IMR-90 (cell line): Measurements from ENCODE around the gene VPS50. TPM values are rescaled to one million over a fixed set of nuclear protein-coding genes. Genes with fewer than 3 reads are reported as not detected.

Source experiments
- ATAC-seq: fragments of 200-7000 bp; cut with Tn5 transposase; 2 replicates; pipeline ENCODE4 v1.9.1; 2020; ENCODE audit warnings: low read depth, mild to moderate bottlenecking, moderate library complexity
- BruUV-seq: library from RNA; stranded (reverse); fragments of 400-500 nt; replicated peaks from 2 replicates; lab custom pipeline; 2021; lab: Mats Ljungman, UMichigan
- CTCF ChIA-PET: fragments of 300-600 bp; formaldehyde crosslinking; extraction: SDS; loops from one replicate; lab custom pipeline; 2021; ENCODE audit warnings: antibody characterized with exemption; lab: Yijun Ruan, JAX
- POLR2A ChIA-PET: fragments of 300-600 bp; sonication (Branson Sonifier 250); formaldehyde crosslinking; loops from one replicate; lab custom pipeline; 2022; ENCODE audit warnings: antibody characterized with exemption; ENCODE audit not compliant: unreplicated experiment; lab: Charles Lee
- DNase-seq: peaks from one replicate; pipeline ENCODE4 v3.0.0; 2013
- H2AFZ ChIP-seq: replicated peaks from 2 replicates; pipeline ENCODE3; 2013; ENCODE audit warnings: low read length, mild to moderate bottlenecking; ENCODE audit not compliant: poor library complexity
- H2AK5ac ChIP-seq: 2 replicates; pipeline ENCODE4 v1.6.1; 2013; ENCODE audit warnings: low read depth, low read length, inconsistent platforms
- H2AK9ac ChIP-seq: replicated peaks from 2 replicates; pipeline ENCODE3; 2013; ENCODE audit warnings: mild to moderate bottlenecking, low read depth, low read length, moderate library complexity; ENCODE audit not compliant: poor library complexity
- H2BK120ac ChIP-seq: 2 replicates; pipeline ENCODE4 v1.6.1; 2013; ENCODE audit warnings: low read depth, low read length, inconsistent platforms
- H2BK15ac ChIP-seq: 3 replicates; pipeline ENCODE4 v1.6.1; 2013; ENCODE audit warnings: low read depth, low read length, inconsistent platforms
- H2BK20ac ChIP-seq: 2 replicates; pipeline ENCODE4 v1.6.1; 2013; ENCODE audit warnings: low read depth, mild to moderate bottlenecking, inconsistent platforms, low read length, moderate library complexity
- H2BK5ac ChIP-seq: 2 replicates; pipeline ENCODE4 v1.6.1; 2013; ENCODE audit warnings: mild to moderate bottlenecking, low read depth, low read length, inconsistent platforms; ENCODE audit not compliant: poor library complexity, severe bottlenecking
- H3K14ac ChIP-seq: replicated peaks from 2 replicates; pipeline ENCODE4 v1.6.1; 2013; ENCODE audit warnings: low read depth, low read length, inconsistent platforms
- H3K18ac ChIP-seq: 2 replicates; pipeline ENCODE4 v1.6.1; 2013; ENCODE audit warnings: low read depth, low read length, control low read depth
- H3K23ac ChIP-seq: 2 replicates; pipeline ENCODE4 v1.6.1; 2013; ENCODE audit warnings: low read depth, low read length, inconsistent platforms
- H3K27ac ChIP-seq: 2 replicates; pipeline ENCODE4 v1.5.1; 2013; ENCODE audit warnings: mild to moderate bottlenecking, control low read depth, low read length; ENCODE audit not compliant: insufficient read depth
- H3K27me3 ChIP-seq: 2 replicates; pipeline ENCODE4 v1.6.1; 2013; ENCODE audit warnings: low read length; ENCODE audit not compliant: control insufficient read depth, insufficient read depth
- H3K36me3 ChIP-seq: 2 replicates; pipeline ENCODE4 v1.6.1; 2013; ENCODE audit warnings: low read length, mixed read lengths; ENCODE audit not compliant: control insufficient read depth, insufficient read depth
- H3K4ac ChIP-seq: 2 replicates; pipeline ENCODE4 v1.6.1; 2013; ENCODE audit warnings: low read depth, low read length, inconsistent platforms
- H3K4me1 ChIP-seq: 2 replicates; pipeline ENCODE4 v1.6.1; 2013; ENCODE audit warnings: low read length, mixed read lengths; ENCODE audit not compliant: control insufficient read depth, insufficient read depth
- H3K4me2 ChIP-seq: 2 replicates; pipeline ENCODE4 v1.6.1; 2013; ENCODE audit warnings: low read depth, mild to moderate bottlenecking, control low read depth, low read length, moderate library complexity
- H3K4me3 ChIP-seq: 2 replicates; pipeline ENCODE4 v1.5.1; 2013; ENCODE audit warnings: low read depth, mild to moderate bottlenecking, control low read depth, low read length, moderate library complexity; ENCODE audit not compliant: insufficient read depth
- H3K56ac ChIP-seq: 2 replicates; pipeline ENCODE4 v1.6.1; 2013; ENCODE audit warnings: low read length, inconsistent platforms; ENCODE audit not compliant: insufficient read depth; ENCODE audit errors: extremely low read depth
- H3K79me1 ChIP-seq, 2 experiments: 2 replicates each; pipeline ENCODE4 v1.6.1; 2013; ENCODE audit warnings: low read length in 2 of 2, inconsistent platforms in 1 of 2, low read depth in 1 of 2
- H3K9ac ChIP-seq: 2 replicates; pipeline ENCODE4 v1.6.1; 2013; ENCODE audit warnings: low read depth, low read length, control low read depth
- H3K9me1 ChIP-seq: 2 replicates; pipeline ENCODE4 v1.6.1; 2013; ENCODE audit warnings: low read length, inconsistent platforms; ENCODE audit not compliant: insufficient read depth
- H3K9me3 ChIP-seq: 2 replicates; pipeline ENCODE4 v1.6.1; 2013; ENCODE audit warnings: low read length; ENCODE audit not compliant: control insufficient read depth, insufficient read depth
- H4K20me1 ChIP-seq: 2 replicates; pipeline ENCODE4 v1.6.1; 2013; ENCODE audit warnings: low read length, inconsistent platforms; ENCODE audit not compliant: insufficient read depth
- H4K5ac ChIP-seq: 2 replicates; pipeline ENCODE4 v1.6.1; 2013; ENCODE audit warnings: mild to moderate bottlenecking, low read depth, low read length, control low read depth
- H4K8ac ChIP-seq, 2 experiments: 2 replicates each; pipeline ENCODE4 v1.6.1; 2013; ENCODE audit warnings: low read depth in 2 of 2, low read length in 2 of 2, control low read depth in 1 of 2, inconsistent platforms in 1 of 2
- H4K91ac ChIP-seq: 2 replicates; pipeline ENCODE4 v1.6.1; 2013; ENCODE audit warnings: low read depth, low read length, inconsistent platforms; ENCODE audit not compliant: insufficient read depth
- BHLHE40 ChIP-seq: fragments of 150-350 bp; IDR thresholded peaks from 2 replicates; pipeline ENCODE4 v1.6.1; 2016; ENCODE audit warnings: mild to moderate bottlenecking, low read depth, low read length
- CEBPB ChIP-seq: IDR thresholded peaks from 2 replicates; pipeline ENCODE4 v1.6.1; 2012; ENCODE audit warnings: low read depth, low read length, improper control_type of control experiment
- CTCF ChIP-seq: conservative IDR thresholded peaks from 2 replicates; pipeline ENCODE4 v1.5.1; 2012; ENCODE audit warnings: mild to moderate bottlenecking, low read depth, low read length, improper control_type of control experiment
- ELK1 ChIP-seq: fragments of 150-350 bp; IDR thresholded peaks from 2 replicates; pipeline ENCODE4 v1.6.1; 2016; ENCODE audit warnings: low read depth, mild to moderate bottlenecking, low read length, moderate library complexity, borderline replicate concordance
- FOS ChIP-seq: fragments of 150-350 bp; IDR thresholded peaks from 2 replicates; pipeline ENCODE4 v1.6.1; 2016; ENCODE audit warnings: low read depth, low read length
- MAFK ChIP-seq: IDR thresholded peaks from 2 replicates; pipeline ENCODE4 v1.6.1; 2012; ENCODE audit warnings: low read depth, low read length, improper control_type of control experiment
- MAZ ChIP-seq: IDR thresholded peaks from 2 replicates; pipeline ENCODE4 v1.6.1; 2012; ENCODE audit warnings: low read depth, mild to moderate bottlenecking, low read length, improper control_type of control experiment, moderate library complexity, borderline replicate concordance
- MXI1 ChIP-seq: IDR thresholded peaks from 2 replicates; pipeline ENCODE4 v1.6.1; 2012; ENCODE audit warnings: low read depth, mild to moderate bottlenecking, low read length, moderate library complexity, borderline replicate concordance
- NFE2L2 ChIP-seq: fragments of 150-350 bp; IDR thresholded peaks from 2 replicates; pipeline ENCODE4 v1.6.1; 2016; ENCODE audit warnings: low read depth, mild to moderate bottlenecking, low read length
- POLR2A ChIP-seq: IDR thresholded peaks from 2 replicates; pipeline ENCODE4 v1.6.1; 2012; ENCODE audit warnings: mild to moderate bottlenecking, low read depth, low read length
- RAD21 ChIP-seq: IDR thresholded peaks from 2 replicates; pipeline ENCODE4 v1.6.1; 2012; ENCODE audit warnings: low read length, improper control_type of control experiment
- RCOR1 ChIP-seq: IDR thresholded peaks from 2 replicates; pipeline ENCODE4 v1.6.1; 2012; ENCODE audit warnings: mild to moderate bottlenecking, low read length, improper control_type of control experiment; ENCODE audit not compliant: insufficient replicate concordance
- RFX5 ChIP-seq: IDR thresholded peaks from 2 replicates; pipeline ENCODE4 v1.8.0; 2012; ENCODE audit warnings: low read depth, mild to moderate bottlenecking, low read length, moderate library complexity
- SMC3 ChIP-seq: fragments of 150-350 bp; IDR thresholded peaks from 2 replicates; pipeline ENCODE4 v1.6.1; 2016; ENCODE audit warnings: low read depth, mild to moderate bottlenecking, antibody characterized with exemption, low read length, moderate library complexity
- USF2 ChIP-seq: fragments of 150-350 bp; IDR thresholded peaks from 2 replicates; pipeline ENCODE4 v1.6.1; 2017; ENCODE audit warnings: mild to moderate bottlenecking, antibody characterized with exemption, low read length, low read depth
- WGBS, 2 experiments: methylation state at CpG; one replicate each; pipeline versions ENCODE4 v1.1.5 to v1.1.7; 2013; ENCODE audit warnings: missing lambda C conversion rate in 2 of 2; ENCODE audit not compliant: insufficient read length in 1 of 2; ENCODE audit errors: extremely low coverage in 2 of 2; 5-methylcytosine and 5-hydroxymethylcytosine counted together
- dilution Hi-C: fragments of 300-500 bp; cut with HindIII; formaldehyde crosslinking; loops from one replicate; pipeline ENCODE4 v1.14.3; 2018; ENCODE audit warnings: low sequenced_read_pairs; ENCODE audit not compliant: unreplicated experiment
- in situ Hi-C: fragments of 300-500 bp; cut with MboI; formaldehyde crosslinking; loops from 3 replicates; pipeline ENCODE4 v1.14.3; 2019; ENCODE audit warnings: low sequenced_read_pairs, inconsistent platforms, mixed read lengths
- intact Hi-C: fragments of 100-400 bp; cut with micrococcal nuclease; formaldehyde crosslinking; loops from 2 replicates; pipeline ENCODE4 v1.10.0; 2022
- polyA plus RNA-seq, 3 experiments: library from polyadenylated mRNA; depleted of rRNA; stranded (reverse); fragments of >200 nt; gene quantifications; 2 replicates each; pipeline ENCODE4 v1.2.3, GENCODE V29; 2012; ENCODE audit warnings: low replicate concordance in 1 of 3
- total RNA-seq: library from RNA; depleted of rRNA; stranded (reverse); fragments of >200 nt; gene quantifications from 2 replicates; pipeline ENCODE4 v1.2.3, GENCODE V29; 2012

The VPS50 gene
- total and polyA plus RNA-seq, 2 of the 4 experiments (the other 2 are of a cell fraction): 7.1 to 22.0 TPM

GRCh38 chr7:93407239-93407638, 175.1 kb downstream of the VPS50 start:
- Histone ChIP-seq H3K9me3 (no peaks in the 10 kb centered on the region), H3K23ac (no peak overlapping the region), H3K4me1 (no peaks in the 10 kb centered on the region), H4K5ac (no peak overlapping the region), H3K36me3 (no peaks in the 10 kb centered on the region), H3K9me1 (no peaks in the 10 kb centered on the region), H2BK15ac (no peak overlapping the region), H4K91ac (no peak overlapping the region), H2AK9ac (no peak overlapping the region), H3K14ac (no peak overlapping the region), H2BK5ac (no peak overlapping the region), H2AFZ (no peak overlapping the region), H3K27ac (no peak overlapping the region), H2AK5ac (no peak overlapping the region), H2BK120ac (no peak overlapping the region), H3K4ac (no peak overlapping the region), H4K8ac (no peak overlapping the region), H2BK20ac (no peak overlapping the region), H3K79me1 (no peaks in the 10 kb centered on the region), H3K4me2 (no peak overlapping the region), H3K9ac (no peak overlapping the region), H3K4me3 (no peak overlapping the region), H3K56ac (no peak overlapping the region), H3K27me3 (no peaks in the 10 kb centered on the region), H4K20me1 (no peaks in the 10 kb centered on the region), H3K18ac (no peak overlapping the region)
- intact Hi-C loops (no loop called here), dilution Hi-C loops (no loop called here), in situ Hi-C loops (no loop called here)
- ChIA-PET CTCF (no interaction called here), POLR2A (no interaction called here)
- no peak for DNase-seq
- no TSS peak for BruUV-seq
- TF ChIP-seq RFX5: no peak
- TF ChIP-seq BHLHE40: no peak
- TF ChIP-seq NFE2L2: no peak
- TF ChIP-seq FOS: no peak
- TF ChIP-seq POLR2A: no peak
- no peak for TF ChIP-seq SMC3
- TF ChIP-seq RCOR1: no peak
- TF ChIP-seq CEBPB: no peak
- TF ChIP-seq MAZ: no peak
- TF ChIP-seq CTCF: no peak
- no peak for TF ChIP-seq MAFK
- TF ChIP-seq USF2: no peak
- no peak for TF ChIP-seq MXI1
- TF ChIP-seq RAD21: no peak
- no peak for TF ChIP-seq ELK1
- WGBS, 2 experiments: no CpG with 5 or more reads among the region's 5 CpGs
- no peak for ATAC-seq
